Globus pallidus (tissue), 1 donor: ENCODE measurements around the gene SIK3.
"Not testable (repeated sequence)": the region's sequence is repeated elsewhere in the genome, so short reads cannot be mapped to it uniquely, and the experiment has no call there.

ENCODE experiments used
- DNase-seq: peaks from one replicate; pipeline ENCODE4 v3.0.0-alpha.2; 2015; ENCODE audit warnings: low spot score

SIK3 gene

DNA sequence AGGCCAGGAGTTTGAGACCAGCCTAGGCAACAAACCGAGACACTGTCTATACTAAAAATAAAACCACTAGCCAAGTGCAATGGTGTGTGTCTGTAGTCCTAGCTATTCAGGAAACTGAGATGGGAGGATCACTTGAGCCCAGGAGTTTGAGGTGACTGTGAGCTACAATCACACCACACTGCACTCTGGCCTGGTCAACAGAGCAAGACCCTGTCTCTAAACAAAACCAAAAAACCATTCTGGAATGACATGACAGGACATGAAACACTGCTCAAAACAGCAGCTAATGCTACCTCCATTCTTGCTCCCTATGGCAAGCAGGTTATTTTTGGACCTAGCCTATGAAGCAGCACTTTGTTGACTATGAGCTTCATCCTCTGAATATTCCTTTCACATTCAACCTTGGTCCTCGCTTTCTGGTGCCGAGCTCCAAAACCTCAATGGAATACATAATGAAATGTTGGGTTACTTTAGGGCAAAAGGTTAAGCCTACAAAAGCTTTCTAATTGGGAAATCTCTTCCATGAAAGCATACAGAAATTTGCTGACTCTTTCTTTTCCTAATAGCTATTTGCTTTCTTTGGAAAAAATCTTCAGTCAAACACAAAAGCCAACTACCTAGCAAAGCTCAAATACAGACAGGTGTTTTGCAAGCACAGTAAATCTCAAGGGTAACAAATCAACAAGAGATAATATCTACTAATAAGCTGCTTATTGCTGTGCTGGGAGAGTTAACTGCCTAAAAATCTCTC, 21.1 kb downstream of the SIK3 start:
- DNase-seq: no peak

DNA sequence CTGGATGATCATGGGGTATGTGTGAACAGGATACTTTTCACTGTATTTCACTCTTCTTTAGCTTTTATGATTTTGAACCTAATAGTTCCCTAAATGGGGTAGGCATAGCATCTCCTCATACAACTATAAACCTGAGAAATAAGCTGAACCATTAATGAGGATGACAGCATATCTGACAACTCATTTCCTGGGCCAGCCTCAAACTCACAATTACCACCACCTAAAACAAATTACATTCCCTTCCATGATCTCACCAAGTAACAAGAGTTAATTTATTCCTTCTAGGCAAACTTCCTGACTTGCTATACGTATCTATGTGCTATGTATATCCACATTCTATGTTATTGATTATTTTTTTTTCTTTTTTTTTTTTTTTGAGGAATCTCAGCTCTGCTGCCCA, 23.0 kb downstream of the SIK3 start:
- DNase-seq: no peak

DNA sequence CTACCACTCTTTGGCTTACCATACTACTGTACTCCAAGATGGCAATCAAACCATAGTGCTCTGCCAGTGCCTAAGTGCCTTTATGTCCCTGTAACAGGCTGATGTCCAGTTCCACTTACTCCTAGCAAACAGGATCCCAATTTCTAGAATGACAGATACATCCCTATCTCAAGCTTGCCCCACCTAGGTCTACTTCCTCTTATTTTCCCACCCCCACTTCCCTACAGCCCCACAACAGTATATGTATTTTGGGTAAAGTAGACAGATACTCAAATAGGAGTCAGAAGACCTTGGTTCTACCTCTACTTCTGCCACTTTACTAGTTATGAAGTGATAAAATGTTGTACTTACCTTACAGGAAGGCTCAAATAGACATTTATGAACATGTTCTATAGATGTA, 24.1 kb downstream of the SIK3 start:
- DNase-seq: no peak

DNA sequence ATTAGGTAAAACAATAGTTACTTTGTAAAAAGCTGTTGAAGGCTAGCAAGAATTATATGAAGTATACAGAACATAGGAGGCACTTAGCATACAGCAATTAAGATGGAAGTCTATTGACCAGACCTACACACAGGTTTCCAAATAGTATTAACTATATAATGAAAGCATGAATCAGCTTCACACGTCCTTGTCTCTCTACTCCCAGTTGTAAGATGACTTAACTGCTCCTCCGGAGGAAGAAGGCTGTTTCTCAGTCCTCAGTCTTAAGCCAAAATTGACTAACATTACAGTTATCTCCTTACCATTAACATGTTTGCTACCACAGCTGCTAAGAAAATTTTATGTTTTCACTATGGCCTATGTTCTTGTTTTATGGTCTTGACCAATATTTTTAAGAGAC, 24.7 kb downstream of the SIK3 start:
- DNase-seq: no peak

DNA sequence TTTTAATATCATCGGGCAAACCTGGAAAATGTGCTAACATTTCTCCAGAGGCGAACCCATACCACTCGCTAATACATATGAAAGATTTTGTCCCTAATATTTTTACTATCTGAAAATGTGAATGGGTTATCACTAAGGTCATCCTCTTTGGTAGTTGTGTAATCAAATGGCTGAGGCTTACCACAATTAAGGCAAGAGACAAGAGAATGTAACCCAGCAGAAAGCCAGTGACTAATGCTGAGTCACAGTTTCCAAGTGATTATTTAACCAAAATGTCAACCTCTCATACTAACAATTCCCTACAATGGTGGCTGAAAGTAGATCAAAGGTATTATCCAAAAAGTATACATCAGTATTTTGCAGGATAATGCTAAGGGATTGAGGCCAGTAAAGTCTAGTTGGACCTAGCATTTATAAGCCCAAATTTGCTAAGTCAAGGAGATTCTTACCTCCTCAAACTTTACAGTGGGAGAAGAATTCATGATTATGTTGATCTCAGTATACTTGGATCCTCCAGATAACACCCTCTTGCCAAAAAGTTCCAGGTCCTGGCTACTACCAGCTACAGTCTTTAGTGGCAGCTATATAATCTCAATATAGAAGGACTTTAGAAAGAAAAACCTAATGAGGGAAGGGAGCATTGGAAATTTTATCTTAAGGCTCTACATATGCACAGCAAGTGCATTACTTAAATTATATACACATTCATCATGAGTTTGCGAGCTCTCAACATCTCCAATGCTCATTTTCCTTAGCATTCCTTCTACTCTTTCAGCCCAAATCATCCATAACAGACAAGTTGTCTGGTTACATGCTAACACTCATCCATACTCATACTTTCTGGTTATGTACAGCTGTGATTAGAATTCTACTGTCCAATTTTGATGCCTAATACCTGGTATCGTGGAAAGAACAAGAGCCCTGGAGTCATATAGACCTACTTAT, 25.4 kb downstream of the SIK3 start:
- DNase-seq: no peak

DNA sequence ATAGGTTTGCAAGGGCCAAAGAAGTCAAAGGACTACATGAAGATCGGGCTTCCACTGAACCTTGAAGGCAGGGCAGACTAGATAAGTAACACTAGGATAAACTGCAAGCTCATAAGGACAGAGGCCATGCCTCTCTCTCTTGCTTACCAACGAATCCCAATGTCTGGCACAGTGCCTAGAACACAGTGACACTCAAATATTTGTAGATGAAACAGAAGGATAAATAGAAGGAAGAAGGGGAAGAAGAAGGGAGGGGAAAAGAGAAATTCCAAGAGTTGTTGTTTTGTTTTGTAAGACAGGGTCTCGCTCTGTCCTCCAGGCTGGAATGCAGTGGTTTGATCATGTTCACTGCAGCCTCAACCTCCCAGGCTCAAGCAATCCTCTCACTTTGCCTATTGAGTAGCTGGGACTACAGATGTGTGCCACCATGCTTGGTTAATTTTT, 26.9 kb downstream of the SIK3 start:
- peak; percentile 79 for DNase-seq

DNA sequence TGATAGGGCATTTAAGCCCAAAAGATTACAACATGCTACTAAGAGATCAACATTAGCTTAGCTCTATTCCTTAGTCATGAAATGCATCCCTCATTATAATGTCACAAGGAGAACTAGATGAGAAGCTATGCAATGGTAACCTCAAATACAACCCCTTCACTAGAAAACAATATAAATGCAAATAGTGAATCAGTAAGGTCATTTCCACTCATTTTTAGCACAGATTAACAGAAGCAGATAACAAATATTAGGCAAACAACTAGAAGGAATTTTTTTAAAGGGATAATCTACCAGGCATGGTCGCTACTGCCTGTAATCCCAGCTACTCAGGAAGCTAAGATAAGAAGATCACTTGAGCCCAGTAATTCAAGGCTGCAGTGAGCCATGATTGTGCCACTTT, 28.2 kb downstream of the SIK3 start:
- no peak for DNase-seq

DNA sequence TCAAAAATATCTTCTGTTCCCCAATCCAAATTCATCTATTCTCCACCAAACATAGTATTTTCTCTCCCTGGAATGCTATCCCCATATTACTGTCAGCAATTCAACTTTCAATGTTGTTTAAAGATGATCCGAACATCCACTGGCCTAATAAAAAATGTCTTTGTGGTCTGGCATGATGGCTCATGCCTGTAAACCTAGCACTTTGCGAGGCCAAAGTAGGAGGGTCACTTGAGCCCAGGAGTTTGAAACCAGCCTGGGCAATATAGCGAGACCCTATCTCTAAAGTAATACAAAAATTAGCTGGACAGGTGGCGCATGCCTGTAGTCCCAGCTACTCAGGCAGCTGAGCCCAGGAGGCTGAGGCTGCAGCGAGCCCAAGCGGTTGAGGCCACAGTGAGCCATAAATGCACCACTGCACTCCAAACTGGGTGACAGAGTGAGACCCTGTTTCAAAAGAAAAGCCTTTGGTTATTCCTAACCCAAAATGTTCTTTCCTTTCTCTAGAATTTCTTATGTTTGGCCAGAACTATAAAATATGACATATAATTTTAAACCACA, 29.8 kb downstream of the SIK3 start:
- no peak for DNase-seq

DNA sequence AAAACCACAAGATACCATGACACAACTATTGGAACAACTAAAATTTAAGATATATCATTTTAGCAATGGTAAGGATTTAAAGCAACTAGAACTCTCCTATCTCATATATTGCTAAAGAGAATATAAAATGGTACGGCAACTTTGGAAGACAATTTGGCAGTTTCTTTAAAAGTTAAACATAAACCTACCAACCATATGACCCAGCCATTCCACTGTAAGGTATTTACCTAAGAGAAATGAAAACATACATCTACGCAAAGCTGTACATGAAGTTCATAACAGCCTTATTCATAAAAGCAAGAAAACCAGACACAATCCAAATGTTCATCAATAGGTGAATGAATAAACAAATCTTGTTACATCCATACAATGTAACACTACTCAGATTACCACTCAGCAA, 31.3 kb downstream of the SIK3 start:
- no peak for DNase-seq

DNA sequence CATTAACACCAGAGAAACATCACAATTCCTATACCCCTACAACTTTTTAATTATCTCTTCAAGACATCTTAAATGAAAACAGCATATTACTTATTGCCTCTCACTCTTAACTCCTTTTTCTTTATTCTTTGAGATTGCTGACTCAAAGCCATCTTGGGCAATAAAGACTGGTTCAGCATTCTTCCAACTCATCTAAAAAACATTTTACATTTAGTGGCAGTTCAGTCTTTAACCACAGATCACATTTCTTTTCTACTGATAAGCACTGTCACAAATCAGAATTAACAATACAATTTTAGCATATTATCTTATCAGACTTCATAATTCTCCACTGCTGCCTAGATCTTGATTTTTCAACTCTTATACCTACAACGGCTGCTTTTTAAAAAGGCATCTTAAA, 34.0 kb downstream of the SIK3 start:
- no peak for DNase-seq

DNA sequence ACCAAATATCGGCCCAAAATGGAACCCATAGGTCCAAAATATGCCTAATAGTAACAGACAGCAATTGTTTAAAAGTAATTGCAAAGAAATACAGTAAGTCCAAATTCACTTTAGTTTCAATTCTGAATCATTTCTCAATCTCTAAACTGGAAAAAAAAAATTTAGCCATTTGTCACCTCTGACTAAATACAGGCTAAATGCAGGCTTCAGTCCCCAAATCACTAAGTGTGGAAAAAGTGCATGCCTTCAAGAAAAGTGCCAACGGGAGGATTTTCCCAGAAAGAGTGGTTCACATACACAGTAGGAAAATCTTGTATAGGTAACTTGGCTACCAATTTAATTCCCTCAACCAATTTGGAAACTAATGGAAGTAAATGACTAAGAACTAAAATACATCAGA, 35.7 kb downstream of the SIK3 start:
- no peak for DNase-seq

DNA sequence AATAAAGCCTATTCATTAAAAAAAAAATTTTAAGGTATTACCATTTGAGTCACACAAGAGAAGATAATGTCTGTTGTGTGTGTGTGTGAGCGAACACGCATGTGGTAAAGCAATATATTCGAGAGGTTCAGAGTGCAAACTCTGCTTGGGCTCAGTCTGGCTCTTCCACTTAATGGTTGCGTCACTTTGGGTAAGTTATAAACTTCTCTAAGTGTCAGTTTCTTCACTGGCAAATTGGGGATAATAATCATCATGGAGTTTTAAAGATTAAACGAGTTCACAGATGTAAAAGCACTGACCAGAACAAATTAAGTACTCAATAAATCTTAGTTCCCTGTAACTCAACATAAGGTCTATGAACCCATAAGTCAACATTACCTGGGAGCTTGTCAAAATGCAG, 37.0 kb downstream of the SIK3 start:
- no peak for DNase-seq

DNA sequence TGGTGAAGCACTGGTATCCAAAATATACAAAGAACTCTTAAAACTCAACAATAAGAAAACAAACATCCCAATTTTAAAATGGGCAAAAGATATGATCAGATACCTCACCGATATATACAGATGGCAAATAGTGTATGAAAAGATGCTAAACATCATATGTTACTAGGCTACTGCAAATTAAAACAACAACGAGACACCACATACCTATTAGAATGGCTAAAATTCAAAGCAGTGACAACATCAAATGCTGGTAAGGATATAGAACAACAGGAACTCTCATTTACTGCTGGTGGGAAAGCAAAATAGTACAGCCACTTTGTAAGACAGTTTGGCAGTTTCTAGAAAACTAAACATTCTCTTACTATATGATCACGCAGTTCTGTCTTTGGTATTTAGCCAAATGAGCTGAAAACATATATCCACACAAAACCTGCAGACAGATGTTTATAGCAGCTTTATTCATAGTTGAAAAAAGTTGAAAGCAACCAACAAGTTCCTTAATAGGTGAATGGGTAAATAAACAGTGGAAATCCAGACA, 38.5 kb downstream of the SIK3 start:
- DNase-seq: no peak

DNA sequence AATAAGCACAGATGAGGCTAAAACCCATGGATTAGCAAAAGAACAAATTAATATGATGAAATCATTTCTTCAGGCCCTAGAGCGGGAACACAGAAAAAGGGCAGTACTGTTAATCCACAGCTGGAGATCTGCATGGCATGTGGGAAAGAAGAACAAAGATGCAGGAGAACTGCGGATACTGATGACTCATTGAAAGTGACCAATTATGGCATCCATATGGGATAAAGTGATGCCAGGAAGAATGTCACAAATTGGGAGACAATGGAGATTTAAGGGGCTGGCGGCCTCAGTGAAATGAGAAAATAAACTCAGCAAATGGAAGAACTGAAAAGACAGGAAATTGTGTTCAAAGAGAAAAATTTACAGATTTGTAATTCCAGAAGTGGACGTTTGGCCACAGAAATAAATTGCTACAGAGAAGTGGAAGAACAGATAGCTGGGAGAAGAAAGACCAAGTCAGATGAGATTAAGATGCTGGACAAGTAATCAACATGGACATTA, 39.4 kb downstream of the SIK3 start:
- peak; percentile 83 for DNase-seq

DNA sequence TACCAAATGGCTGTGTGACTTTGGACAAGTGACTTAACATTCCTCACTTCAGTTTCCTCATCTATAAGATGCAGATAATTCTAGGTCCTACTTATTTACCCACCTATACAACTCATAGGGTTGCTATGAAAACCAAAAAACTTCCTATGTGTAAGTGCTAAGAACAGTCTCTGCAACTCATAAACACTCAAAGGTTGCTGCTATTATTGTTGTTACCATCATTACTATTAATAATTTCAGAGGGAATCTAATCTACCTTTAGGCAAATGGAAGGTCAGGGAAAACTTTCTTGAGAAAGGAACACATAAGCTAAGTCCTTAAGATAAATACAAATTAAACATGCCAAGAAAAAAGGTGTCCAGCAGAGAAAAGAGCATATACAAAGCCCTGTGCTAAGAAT, 40.5 kb downstream of the SIK3 start:
- no peak for DNase-seq

DNA sequence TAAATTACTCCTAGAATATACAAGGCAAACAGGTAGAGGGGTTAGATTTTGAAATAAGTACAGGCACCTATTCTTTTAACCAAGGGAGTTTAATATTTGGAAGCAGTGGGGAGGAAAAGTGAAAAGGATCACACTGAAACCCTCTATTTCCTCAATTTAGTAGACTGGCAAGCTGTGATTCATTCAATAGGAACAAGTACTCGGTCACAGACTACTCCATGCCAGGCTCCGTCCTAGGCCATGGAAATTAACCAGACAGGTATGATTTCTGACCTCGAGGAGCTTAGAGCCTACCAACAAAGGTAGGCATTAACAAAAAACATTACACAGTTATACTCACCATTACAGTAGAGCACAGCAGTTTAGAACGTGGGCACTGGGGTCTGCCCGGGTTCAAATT, 40.9 kb downstream of the SIK3 start:
- no peak for DNase-seq

DNA sequence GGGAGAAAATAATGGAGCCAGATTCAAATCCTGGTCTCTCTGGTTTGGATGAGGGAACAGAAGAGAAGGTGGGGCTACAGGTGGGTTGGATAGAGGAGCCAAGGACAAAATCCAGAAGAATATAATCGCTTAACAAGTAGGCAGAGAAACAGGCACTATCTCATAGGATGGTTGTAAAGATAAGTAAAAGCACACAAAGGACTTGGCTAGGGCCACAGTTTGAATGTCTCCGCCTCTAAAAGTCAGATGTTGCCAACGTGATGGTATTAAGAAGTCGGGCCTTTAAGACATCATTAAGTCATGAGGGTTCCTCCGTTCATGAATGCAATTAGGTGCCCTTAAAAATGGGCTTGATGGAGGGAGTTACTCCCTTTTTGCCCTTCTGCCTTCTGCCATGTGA, 42.8 kb downstream of the SIK3 start:
- no peak for DNase-seq

DNA sequence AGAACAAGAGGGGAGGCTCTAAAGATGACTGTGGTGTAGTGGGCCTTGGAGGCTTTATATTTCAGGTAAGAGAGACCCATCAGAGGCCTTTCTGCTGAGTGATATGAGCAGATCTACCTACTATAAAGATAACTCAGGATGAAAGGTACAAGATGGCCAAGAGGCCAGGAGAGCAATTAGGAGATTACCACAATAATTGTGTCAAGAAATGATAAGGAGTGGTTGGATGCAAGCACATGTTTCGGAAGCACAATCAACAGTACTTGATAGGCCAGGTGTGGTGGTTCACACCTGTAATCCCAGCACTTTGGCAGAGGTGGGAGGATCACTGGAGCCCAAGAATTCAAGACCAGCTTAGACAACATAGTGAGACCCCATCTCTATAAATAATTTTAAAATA, 43.8 kb downstream of the SIK3 start:
- DNase-seq: no peak

DNA sequence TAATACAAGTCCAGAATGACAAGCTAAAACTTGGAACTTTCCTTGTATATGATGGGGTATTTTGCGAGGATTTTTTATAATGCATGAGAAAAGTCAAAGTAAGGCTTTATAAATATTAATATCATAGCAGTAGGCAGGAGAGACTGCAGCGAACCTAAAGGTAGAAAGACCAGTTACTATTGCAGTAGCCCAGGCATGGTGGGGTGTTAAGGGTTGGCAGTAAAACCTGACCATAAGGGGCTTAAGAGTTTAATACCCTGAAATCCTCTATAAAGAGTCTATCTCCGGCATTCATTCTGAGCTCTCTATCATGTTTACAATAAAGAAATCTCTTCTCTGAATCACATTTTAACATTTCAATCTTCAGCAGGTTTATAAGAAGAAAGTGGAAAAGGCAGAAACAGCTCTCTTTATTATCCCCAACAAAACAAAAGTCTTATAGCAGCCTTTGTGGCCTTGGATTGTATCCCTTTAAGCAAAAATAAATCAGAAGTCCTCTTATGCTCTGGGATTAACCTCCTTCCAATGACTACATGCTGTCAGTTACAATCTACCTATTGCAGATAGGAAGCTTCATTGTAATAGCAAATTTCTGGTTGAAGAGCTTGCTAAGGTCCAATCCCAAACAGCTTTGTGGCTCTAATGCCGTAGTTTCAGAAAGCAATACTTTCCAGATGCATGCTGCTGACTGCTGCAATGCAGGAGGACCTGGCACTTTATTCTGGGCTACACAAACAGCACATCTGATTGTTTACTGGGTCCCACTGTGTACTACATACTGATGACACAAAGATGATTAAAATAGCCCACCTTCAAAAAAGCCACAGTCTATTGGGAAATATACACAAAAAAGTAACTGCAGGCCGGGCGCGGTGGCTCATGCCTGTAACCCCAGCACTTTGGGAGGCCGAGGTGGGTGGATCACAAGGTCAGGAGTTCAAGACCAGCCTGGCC, 45.8 kb downstream of the SIK3 start:
- DNase-seq: no peak

DNA sequence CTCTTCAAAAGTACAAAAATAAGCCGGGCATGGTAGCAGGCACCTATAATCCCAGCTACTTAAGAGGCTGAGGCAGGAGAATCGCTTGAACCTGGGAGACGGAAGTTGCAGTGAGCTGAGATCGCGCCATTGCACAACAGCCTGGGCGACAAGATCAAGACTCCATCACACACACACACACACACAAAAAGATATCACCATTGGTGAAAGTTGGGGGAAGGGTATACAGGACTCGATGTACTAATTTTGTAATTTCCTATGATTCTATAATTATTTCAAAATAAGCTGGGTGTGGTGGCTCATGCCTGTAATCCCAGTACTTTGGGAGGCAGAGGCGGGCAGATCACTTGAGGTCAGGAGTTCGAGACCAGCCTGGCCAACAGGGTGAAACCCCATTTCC, 48.1 kb downstream of the SIK3 start:
- not testable (repeated sequence) for DNase-seq

DNA sequence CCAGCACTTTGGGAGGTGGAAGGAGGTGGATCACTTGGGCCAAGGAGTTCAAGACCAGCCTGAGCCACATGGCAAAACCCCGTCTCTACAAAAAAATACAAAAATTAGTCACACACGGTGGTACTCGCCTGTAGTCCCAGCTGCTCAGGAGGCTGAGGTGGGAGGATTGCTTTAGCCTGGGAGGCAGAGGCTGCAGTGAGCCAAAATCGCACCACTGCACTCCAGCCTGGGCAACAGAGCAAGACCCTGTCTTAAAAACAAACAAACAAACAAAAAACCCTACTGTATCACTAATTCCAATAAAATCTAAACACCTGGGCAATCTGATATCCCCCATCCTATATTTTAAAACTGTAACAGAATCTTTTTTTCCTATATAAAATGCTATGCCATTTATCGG, 51.6 kb downstream of the SIK3 start:
- DNase-seq: not testable (repeated sequence)
